GM10847 (cell line): ENCODE results near the gene ACAA2.

Experiments
- POLR2A ChIP-seq: IDR thresholded peaks from 2 replicates; pipeline ENCODE4 v1.6.1; 2011; ENCODE audit not compliant: insufficient read length; ENCODE audit errors: extremely low read depth

ACAA2 gene

GRCh38 chr18:49762191-49763077, 50.9 kb downstream of the ACAA2 start:
- TF ChIP-seq POLR2A = no peak

- TF ChIP-seq POLR2A = no peak
Measured at GRCh38 chr18:49761771-49762170, 51.6 kb downstream of the ACAA2 start.

GRCh38 chr18:49758263-49758610, 55.1 kb downstream of the ACAA2 start:
- TF ChIP-seq POLR2A = no peak

GRCh38 chr18:49757513-49758262, 55.6 kb downstream of the ACAA2 start:
- no peak for TF ChIP-seq POLR2A

GRCh38 chr18:49756671-49757362, 56.5 kb downstream of the ACAA2 start:
- no peak for TF ChIP-seq POLR2A

- TF ChIP-seq POLR2A = no peak
Measured at GRCh38 chr18:49756135-49756534, 57.2 kb downstream of the ACAA2 start.

- TF ChIP-seq POLR2A = no peak
Measured at GRCh38 chr18:49755489-49755888, 57.8 kb downstream of the ACAA2 start.

- TF ChIP-seq POLR2A = no peak
Measured at GRCh38 chr18:49754866-49755265, 58.5 kb downstream of the ACAA2 start.

GRCh38 chr18:49753643-49754042, 59.7 kb downstream of the ACAA2 start:
- TF ChIP-seq POLR2A = no peak

GRCh38 chr18:49752095-49752457, 61.3 kb downstream of the ACAA2 start:
- no peak for TF ChIP-seq POLR2A

- TF ChIP-seq POLR2A = no peak
Measured at GRCh38 chr18:49751427-49752094, 61.8 kb downstream of the ACAA2 start.

- TF ChIP-seq POLR2A = no peak
Measured at GRCh38 chr18:49749563-49749962, 63.8 kb downstream of the ACAA2 start.

- TF ChIP-seq POLR2A = no peak
Measured at GRCh38 chr18:49747876-49748275, 65.5 kb downstream of the ACAA2 start.

- no peak for TF ChIP-seq POLR2A
Measured at GRCh38 chr18:49745045-49746014, 68.0 kb downstream of the ACAA2 start.
